Testis (tissue), 2 donors: ENCODE measurements around the gene SDHA.

Experiments
- POLR2A ChIP-seq: fragments of 450-650 bp; IDR thresholded peaks from one replicate; pipeline ENCODE4 v1.6.1; 2017; ENCODE audit warnings: antibody characterized with exemption, mild to moderate bottlenecking, moderate library complexity
- TF ChIP-seq, protein P1 (sequence below), 3 experiments: fragments of 450-650 bp in 2 of 3; fragments of 200-600 bp in 1 of 3; sonication (generic) in 1 of 3; IDR thresholded peaks; one replicate each; pipeline ENCODE4 v1.5.1; 2016 to 2019; ENCODE audit warnings: antibody characterized with exemption in 3 of 3, mild to moderate bottlenecking in 2 of 3, moderate library complexity in 1 of 3

DNA sequence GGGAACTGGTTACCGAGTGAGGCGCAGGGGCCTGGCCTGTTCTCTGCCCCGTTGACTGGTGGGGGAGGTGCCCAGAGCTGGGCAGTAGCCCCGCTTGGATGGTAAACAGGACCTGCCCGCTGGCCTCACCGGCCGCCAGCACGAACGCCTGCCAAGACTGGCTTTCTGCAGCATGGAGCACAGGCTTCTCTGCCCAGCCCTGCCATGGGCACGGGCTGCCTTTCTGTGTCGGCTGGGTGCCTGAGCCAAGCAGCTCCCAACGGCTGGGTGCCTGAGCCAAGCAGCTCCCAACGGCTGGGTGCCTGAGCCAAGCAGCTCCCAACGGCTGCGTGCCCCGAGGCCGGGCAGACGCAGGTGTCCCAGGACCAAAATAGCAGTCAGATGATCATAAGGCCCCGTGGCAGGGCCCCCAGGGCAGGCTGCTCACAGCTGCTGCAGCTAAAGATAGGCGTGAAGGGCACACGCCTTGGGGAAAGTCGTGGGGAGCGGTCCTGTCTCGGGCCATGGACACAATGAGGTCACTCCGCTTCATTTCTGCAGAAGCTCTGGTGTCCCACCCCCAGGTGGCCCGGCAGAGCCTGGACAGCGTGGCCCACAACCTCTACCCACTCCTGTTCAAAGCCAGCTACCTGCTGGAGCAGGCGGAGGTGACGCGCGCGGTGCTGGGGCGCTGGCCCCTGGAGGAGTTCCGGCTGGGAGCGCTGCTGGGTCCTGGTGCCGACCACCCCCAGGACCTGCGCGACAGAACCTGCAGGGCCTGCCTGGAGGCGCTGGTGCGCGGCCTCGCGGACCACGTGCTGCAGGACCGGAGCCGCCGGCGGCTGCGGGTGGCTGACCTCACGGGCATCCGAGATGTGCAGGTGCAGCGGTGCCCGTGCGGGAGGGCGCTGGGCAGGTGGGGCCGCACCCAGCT, 26.8 kb upstream of the SDHA start, which contains the start of gene LRRC14B:
- TF ChIP-seq, protein P1, sequence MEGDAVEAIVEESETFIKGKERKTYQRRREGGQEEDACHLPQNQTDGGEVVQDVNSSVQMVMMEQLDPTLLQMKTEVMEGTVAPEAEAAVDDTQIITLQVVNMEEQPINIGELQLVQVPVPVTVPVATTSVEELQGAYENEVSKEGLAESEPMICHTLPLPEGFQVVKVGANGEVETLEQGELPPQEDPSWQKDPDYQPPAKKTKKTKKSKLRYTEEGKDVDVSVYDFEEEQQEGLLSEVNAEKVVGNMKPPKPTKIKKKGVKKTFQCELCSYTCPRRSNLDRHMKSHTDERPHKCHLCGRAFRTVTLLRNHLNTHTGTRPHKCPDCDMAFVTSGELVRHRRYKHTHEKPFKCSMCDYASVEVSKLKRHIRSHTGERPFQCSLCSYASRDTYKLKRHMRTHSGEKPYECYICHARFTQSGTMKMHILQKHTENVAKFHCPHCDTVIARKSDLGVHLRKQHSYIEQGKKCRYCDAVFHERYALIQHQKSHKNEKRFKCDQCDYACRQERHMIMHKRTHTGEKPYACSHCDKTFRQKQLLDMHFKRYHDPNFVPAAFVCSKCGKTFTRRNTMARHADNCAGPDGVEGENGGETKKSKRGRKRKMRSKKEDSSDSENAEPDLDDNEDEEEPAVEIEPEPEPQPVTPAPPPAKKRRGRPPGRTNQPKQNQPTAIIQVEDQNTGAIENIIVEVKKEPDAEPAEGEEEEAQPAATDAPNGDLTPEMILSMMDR (IDR thresholded peaks at IDR 0.05): no peak
- no peak for TF ChIP-seq POLR2A
